Activated CD4-positive, alpha-beta T cell treated with anti-CD3 and anti-CD28 coated beads, Interleukin-2, Interleukin-6, amounts not matched to agents 100 ng/mL and 50 ng/mL, durations not matched to agents 16 hours and 8 hours (primary cell): ENCODE results near the gene C9orf43.
"Not testable (repeated sequence)": the region's sequence is repeated elsewhere in the genome, so short reads cannot be mapped to it uniquely, and the experiment has no call there.

ENCODE experiments used
- DNase-seq: peaks from one replicate; pipeline ENCODE4 v3.0.0-alpha.2; 2020

Gene C9orf43

DNA sequence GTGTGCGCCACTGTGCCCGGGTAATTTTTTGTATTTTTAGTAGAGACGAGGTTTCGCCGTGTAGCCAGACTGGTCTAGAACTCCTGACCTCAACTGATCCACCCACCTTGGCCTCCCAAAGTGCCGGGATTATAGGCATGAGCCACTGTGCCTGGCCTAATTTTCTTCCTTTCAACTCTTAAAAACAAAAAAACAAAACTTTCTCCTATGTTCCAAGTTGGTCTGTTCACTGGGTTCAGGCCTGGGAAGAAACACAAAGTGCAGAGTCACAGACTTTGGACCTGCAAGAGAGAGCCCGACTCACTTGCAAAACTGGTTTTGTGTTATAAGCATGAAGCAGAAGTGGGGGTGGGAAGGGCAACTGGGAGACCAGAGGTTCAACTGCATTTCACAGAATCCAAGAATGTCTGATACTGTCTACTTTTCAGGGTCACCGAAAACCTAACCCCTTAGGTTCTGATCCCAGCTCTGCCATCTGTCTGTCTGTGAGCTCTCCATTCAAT, 28.6 kb upstream of the C9orf43 start:
- DNase-seq = no peak

DNA sequence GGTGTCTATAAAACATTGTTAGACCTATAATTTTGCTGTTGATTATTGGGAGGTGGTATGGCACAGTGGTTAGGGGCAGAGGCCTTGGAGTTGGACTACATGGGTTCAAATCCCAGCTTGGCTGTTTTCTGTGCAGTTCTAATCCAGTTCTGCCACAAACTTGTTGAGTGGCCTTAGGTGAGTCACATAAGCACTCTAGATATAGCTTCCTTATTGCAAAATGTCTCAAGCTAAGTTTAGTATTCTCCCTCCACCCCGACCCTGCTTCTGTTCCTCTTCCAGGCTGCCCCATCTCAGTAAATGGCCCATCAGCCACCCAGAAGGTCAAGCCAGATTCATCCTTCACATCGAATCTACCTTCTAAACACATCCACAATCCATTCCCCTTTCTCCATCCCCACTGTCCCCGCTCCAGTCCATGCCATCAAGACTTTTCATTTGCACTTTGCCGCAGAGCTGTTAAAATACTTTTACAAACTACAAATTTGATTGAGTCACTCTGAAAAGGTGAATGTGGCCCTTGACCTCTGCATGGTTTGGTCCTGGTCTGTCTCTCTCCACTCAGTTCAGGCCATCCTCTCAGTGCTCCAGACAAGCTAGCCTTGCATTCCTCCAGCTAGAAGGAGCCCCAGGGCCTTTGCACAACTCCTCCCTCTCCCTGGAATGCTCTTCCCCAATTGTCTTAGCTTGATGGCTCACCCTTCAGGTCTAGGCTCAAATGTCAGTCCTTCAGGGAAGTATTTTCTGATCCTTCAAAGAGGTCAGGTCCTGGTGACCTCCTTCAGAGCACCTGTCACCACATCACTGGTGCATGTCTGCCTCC, 23.8 kb upstream of the C9orf43 start:
- DNase-seq = no peak

GRCh38 chr9:113387560-113388230, 22.9 kb upstream of the C9orf43 start:
- DNase-seq = no peak

DNA sequence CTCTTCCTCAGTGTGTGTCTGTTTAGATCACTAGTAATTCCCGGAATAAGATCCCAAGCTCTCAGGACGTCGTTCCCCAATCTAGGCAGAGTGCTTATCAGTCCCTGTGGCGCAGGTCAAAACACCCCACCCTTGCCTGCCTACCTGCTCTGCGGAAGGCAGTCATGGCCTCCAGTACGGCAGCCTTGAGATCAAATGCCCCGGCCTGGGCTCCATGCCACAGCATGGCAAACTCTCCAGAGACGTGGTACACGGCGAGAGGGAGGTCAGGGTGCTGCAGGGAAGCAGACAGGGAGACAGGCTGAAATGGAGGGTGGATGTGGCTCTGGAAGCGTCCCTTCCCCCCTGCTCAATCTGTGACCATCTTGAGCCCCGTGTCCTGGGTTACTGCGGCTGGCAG, 21.7 kb upstream of the C9orf43 start:
- DNase-seq = no peak

GRCh38 chr9:113389451-113389850, 21.1 kb upstream of the C9orf43 start:
- DNase-seq = no peak

- no peak for DNase-seq
These were observed 20.2 kb upstream of the C9orf43 start for GRCh38 chr9:113390192-113390960.

DNA sequence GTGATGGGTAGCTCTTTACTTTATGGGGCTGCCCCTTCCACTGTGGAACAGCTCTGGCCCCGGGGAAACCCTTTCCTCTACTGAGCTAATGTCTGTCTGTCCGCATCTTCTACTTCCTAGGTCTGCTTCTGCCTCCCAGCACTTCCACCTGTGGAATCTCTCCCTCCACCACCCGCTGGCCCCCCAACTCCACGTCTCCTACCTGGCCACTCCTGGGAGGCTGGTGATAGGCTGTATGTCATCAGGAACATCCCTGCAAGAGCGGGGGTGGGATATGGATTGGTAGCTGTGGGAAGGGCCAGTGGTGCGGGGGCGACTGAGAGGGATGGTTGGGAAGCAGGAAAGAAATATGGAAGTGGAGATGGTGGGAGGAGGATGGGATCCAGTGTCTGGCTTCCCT, 18.6 kb upstream of the C9orf43 start:
- DNase-seq = no peak

DNA sequence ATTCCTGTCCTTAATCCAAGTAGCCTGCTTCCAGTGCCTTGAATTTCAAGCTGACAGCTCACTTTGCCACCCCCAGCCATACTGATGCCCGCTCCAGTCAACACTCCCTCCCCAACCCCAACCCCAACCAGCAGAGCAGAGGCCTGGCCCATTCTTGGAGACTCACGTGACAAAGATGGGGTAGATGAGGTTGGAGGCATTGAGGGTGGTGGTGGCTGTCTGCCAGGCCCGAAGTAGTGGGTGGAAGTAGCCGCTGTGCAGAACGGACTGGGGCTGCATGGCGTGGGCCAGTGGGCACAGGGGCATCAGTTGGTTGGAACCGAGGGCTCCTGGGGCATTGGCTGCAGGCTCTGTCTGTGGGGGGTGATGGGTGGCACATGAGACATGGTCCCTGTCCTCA, 17.3 kb upstream of the C9orf43 start:
- DNase-seq = no peak

DNA sequence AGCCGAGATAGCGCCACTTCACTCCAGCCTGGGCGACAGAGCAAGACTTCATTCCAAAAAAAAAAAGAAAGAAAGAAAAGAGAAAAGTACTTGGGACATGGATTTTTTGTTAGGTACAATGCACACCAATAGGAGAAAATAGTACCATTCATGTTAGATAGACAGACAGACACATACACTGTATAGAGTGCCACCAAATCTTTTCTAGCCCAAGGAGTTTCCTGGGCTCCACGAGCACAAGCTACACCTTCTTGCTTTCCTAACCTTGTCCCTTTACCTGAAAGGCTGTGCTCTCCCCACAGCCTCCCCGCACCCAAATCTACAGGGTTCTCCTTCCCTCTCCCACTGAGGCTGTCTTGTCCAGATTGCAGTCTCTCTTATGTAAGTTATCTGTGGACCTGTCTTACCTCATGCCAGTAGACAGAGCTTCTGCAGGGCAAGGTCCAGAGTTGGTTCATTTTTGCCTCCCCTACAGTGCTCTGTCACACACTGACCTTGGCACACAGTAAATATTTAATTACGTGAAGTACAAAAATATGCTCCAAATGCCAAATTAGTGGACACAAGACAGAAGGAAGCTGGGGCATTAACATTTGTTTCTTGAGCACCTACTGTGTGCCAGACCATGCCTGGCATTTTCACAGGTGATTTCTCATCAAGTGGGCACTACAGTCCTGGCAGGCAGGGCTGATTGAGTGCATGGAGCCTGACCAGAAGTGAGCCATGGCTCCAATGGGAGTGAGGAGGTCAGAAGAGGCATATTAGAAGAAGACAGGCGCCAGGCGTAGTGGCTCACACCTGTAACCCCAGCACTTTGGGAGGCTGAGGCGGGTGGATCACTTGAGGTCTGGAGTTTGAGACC, 15.3 kb upstream of the C9orf43 start:
- no peak for DNase-seq

DNA sequence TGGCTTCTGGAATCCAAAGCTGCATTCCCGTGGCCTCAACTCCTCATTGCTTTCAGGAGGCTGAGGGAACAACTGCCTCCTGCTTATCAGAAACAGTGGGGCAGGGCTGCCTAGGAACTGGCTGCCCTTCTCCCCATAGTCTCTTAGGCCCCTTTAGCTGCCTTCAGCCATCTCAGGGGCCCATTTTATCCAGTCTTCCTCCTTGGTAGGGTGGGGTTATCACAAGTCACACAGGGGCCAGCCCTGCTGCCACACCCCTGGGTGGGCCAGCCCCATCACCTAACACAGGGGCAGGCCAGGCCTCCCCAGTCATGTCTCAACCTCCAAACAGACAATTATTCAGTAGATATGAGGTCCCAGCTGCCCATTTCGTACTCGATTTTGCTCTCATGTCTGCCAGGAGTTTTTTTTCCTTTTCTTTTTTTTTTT, 13.3 kb upstream of the C9orf43 start:
- no peak for DNase-seq

- no peak for DNase-seq
These were observed 11.8 kb upstream of the C9orf43 start for GRCh38 chr9:113398796-113399195.

DNA sequence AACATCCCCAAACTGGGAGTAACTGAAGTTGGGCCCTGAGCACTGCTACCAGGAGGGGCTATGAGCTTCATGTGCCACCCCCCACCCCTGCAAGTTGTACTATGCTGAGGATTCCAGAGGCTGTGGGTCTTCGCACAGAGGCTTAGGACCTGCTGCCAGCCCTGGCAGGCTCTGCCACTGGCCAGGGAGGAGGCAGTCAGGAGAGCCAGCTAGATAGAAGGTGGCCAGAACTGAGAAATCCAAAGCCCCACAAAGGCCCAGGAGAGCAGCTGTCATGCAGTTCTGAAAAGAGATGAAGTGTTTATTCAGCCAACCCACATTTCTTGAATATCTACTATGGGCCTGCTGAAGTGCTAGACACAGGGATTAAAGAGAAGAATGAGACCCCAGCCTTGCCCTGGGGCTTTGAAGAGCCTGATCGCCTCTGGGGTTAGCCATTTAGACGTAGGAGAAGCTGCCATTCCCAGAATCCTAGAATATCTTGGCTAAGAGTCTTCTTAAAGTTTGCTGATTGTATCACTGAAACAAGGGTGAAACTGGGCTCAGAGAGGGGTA, 10.8 kb upstream of the C9orf43 start:
- no peak for DNase-seq

DNA sequence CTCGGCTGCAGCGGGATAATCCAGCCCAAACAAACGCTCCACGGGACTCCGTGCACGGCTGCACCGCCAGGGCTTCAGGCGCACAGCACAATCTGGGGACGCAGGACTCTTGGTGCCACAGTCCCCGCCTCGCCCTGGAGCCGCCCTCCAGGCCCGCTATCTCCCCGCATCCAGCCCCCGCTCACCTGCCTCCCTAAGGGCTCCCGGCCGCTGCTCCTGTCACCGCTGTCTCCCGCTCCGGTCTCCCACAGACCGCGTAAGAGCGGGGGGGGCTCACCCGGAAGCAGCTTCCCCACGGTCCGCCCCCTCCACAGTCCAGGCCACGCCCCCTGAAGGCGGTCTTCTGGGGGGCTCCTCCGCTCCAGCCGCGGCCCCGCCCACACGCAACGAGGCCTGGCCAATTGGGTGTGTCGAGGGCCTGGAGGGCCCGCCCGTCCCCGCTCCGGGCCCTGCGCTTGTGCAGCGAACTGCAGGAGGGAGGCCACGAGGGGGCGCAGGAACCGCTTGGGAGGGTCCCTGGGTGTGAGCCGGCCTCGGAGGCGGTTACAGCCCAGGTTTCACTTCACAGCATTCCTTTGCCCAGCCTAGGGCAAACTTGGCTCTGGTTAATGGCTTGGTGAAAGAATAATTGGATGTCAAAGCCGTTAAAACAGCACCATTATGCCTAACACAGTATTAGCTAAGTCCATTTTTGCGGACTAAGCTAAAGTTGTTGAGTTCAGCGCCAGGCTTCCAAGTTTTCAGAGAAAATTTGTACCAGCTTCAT, 9.3 kb upstream of the C9orf43 start, which contains the start of gene ALAD:
Gene ALAD (minus strand): TSS at position 258 of the 766 bp plus-strand sequence. CDS start 7,725 bp downstream, outside the sequence.
- DNase-seq = peak; percentile 100

DNA sequence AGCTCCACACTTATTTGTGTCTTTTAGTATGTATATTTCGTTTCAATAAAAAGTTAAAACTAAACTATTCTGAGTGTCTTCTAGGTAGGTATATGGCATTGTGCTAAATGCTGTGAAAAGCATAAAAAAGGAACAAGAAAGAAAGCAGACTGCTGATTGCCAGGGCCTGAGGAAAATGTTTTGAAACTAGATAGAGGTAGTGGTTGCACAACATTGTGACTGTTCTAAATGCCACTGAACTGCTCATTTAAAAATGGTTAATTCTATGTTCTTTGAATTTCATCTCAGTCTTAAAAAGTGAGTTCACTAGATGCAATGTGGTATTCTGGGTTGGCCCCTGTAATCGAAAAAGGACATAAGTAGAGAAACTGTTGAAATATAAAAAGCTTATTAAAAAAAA, 6.9 kb upstream of the C9orf43 start:
- DNase-seq = no peak

DNA sequence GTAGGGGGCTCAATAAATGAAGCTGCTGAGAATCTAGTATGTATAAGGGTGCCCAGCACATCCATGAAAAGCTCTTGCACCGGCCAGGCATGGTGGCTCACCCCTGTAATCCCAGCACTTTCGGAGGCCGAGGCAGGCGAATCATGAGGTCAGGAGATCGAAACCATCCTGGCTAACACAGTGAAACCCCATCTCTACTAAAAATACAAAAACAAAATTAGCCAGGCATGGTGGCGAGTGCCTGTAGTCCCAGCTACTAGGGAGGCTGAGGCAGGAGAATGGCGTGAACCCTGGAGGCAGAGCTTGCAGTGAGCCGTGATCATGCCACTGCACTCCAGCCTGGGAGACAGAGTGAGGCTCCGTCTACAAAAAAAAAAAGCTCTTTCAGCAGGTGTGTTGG, 4.2 kb upstream of the C9orf43 start:
- not testable (repeated sequence) for DNase-seq

DNA sequence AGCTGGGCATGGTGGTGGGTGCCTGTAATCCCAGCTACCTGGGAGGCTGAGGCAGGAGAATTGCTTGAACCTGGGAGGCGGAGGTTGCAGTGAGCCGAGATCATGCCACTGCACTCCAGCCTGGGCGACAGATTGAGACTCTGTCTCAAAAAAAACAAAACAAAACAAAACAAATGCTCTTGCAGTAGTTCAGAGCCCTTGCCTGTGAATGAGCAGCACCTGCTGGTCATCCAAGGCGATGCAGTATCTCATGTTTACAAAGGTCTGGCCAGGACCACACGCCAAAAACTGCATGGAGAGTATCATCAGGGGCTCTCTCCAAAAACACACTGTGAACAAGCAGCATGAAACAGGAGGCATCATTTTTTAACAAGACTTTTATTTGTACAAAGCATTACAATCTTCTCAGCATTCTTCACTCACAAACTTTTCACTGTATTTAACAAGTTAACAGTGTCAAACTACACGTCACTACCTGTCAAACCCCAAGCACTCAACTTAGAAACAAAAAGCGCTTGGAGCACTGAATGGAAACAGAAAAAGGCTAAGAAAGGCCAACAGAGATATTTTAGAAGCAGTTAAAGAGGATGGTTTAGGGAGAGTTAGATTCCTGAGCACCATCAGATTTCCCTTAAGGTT, 3.6 kb upstream of the C9orf43 start:
- DNase-seq = peak; percentile 63

DNA sequence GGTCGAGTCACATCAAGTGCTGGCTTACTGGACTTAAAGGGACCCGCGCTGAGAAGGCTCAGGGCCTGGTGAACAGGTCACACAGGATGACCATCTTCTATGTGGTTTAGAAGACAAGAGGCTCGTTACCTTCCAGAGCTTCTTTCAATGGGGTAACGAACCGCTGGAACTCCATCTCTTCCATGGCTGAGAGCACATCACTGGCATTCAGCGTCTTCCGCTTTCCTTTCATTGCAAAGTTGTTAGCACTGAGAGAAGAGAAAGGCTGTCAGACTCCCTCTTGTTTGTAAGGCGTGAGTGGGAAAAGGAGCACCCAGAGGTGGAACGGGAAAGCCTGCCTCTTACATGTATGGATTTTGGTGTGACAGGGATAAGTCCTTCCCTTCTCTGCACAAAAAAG, 1.1 kb upstream of the C9orf43 start:
- no peak for DNase-seq

DNA sequence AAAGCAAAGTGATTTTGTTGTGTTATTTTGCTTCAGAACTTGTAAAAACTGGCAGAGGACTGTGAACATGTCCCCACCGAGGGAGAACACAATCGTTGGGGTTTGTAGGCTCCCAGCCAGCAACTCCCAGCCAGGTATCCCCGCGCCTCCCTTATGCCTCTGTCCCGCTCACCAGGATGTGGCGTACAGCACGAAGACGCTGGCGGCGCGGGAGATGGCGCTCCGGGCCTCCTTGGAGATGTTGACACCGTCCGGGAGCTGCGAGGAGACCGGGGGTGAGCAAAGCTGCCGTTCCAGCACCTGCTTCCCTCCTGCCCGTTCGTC, 702 bp upstream of the C9orf43 start:
- no peak for DNase-seq

DNA sequence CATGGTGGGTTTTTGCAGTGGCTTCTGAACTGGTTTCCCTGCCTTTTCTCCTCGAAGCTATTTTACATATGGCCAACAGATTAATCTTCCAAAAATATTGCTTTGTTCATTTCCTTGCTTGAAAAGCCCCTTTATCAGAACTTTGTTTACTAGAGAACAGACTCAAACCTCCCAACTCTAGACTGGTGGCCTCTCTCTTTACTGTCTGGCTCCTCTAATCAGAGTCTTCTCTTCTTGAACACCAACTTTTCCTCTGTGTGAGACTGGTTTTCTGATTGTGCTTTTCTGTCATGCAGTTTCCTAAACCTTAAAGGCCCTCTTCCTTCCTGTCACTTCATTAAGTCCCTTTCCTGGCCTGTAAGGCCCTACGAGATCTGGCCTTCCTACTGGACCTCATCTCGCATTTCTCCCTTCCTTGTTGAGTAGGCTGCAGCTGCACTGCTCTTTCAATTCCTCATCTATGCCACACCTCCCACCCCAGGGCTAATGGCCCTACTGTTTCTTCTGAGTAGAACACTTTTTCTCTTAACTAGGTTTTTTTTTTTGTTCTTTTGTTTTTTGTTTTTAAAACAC, 5.7 kb downstream of the C9orf43 start:
- DNase-seq = no peak

- DNase-seq = no peak
These were observed 6.8 kb downstream of the C9orf43 start for GRCh38 chr9:113417370-113417769.

DNA sequence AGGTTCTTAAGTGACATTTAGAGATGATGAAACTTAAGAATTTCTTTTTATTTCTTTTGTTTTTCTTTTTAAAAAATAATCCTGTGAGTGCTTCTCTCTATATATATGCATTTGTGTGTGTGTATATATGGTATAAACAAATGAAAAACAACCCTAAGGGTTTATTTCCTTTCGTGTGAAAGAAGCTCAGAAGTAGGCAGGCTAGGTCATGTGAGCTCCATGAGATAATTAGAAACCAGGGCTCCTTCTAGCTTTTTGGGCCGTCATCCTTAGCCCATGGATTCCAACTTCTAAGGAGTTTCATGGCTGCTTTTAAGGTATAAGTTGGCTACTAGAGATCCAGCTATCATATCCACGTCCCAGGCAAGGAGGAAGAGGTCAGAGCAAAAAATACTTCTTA, 11.2 kb downstream of the C9orf43 start:
- no peak for DNase-seq
